ENCODE data around the gene PDE1C. TPM values are rescaled to one million over a fixed set of nuclear protein-coding genes. Genes with fewer than 3 reads are reported as not detected.

The PDE1C gene
- polyA plus RNA-seq, 1 of the 3 experiments (the other 2 are of a cell fraction) = 4.6 TPM

- H2AFZ ChIP-seq (ENCODE audit: low read depth) = no peak overlapping the region; the same call in 1 of the 2 replicates
- POLR2A ChIA-PET = no interaction called here
These were observed 131.1 kb downstream of the PDE1C start for GRCh38 chr7:31939076-31939475.

More at GRCh38 chr7:31939076-31939475, 131.1 kb downstream of the PDE1C start:
- no peak overlapping the region for H3K4me2 ChIP-seq
- H3K27ac ChIP-seq (ENCODE audit: low read depth in 2 of 2, low read length in 1 of 2) = 0 out of 4 replicates have a peak overlapping the region, but pooled peaks of 1 of the 2 experiments have one; percentile 0
- H3K79me2 ChIP-seq (ENCODE audit: insufficient read depth) = no peaks in the 10 kb centered on the region
- no peaks in the 10 kb centered on the region for H3K36me3 ChIP-seq (replicated peaks in 1 of 2; ENCODE audit: control insufficient read depth in 1 of 2, insufficient read depth in 2 of 2, low read length in 1 of 2)
- peaks cover 6% of the 10 kb centered on the region for H3F3A ChIP-seq (replicated peaks; ENCODE audit: insufficient read depth)
- 15% methylated on average over 3 of the region's 3 CpGs for WGBS (ENCODE audit: low lambda C conversion rate)
- H3K27me3 ChIP-seq (ENCODE audit: insufficient read depth) = no peaks in the 10 kb centered on the region
- CTCF ChIA-PET = no interaction called here
- DNase-seq = no peak
- no peaks in the 10 kb centered on the region; a peak in 2 of 4 replicates for H3K4me1 ChIP-seq (ENCODE audit: control insufficient read depth in 1 of 2, insufficient read depth in 2 of 2, low read depth in 1 of 2, low read length in 1 of 2)
- H3K9me2 ChIP-seq = no peaks in the 10 kb centered on the region
- no peaks in the 10 kb centered on the region for H4K20me1 ChIP-seq (ENCODE audit: insufficient read depth)
- H3K9me3 ChIP-seq = no peaks in the 10 kb centered on the region
- no peak for TF ChIP-seq USF1 (IDR thresholded peaks at IDR 0.05; ENCODE audit: borderline replicate concordance, low read depth)
- no peak for TF ChIP-seq USF2 (IDR thresholded peaks at IDR 0.05; ENCODE audit: borderline replicate concordance, low read depth, low read length)
- TF ChIP-seq MAX (IDR thresholded peaks at IDR 0.05; ENCODE audit: low read depth) = no peak
- TF ChIP-seq REST (IDR thresholded peaks at IDR 0.05; ENCODE audit: low read depth, low read length) = no peak
- TF ChIP-seq TCF12 (IDR thresholded peaks at IDR 0.05) = no peak
- no peak for TF ChIP-seq FOSL2 (IDR thresholded peaks at IDR 0.05; ENCODE audit: borderline replicate concordance, low read depth)
- no peak for TF ChIP-seq SMC3 (IDR thresholded peaks at IDR 0.05; ENCODE audit: low read depth, low read length)
- no peak for TF ChIP-seq RCOR1 (IDR thresholded peaks at IDR 0.05; ENCODE audit: low read length)
- no peak overlapping the region for H3K9ac ChIP-seq
- H3K4me3 ChIP-seq (ENCODE audit: low read depth in 2 of 2, low read length in 1 of 2) = no peak overlapping the region

Measured in SK-N-SH (cell line).